ENCODE measurements around the gene WDFY4.

DNA sequence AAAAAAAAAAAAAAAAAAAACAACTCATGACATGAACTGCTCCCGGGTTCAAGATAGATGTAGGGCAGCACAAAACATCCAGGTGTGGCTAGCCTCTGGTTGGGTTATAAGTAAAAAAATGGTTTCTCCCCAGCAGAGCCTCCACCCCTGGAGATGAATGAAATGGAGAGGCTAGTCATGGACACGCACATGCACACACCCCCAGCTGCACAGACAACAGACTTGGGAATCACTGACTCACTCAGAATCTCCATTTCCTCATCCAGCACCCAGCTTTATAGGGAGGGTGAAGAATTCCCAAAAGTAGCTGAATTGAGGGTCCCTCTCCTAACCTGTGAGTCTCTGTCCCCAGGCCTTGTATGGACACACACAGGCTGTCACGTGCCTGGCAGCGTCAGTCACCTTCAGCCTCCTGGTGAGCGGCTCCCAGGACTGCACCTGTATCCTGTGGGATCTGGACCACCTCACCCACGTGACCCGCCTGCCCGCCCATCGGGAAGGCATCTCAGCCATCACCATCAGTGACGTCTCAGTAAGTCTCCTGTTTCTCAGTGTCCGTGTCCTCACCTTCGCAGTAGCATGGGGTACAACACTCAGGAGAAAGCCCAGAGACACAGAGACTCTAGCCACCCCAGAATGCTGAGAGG is 290.0 kb downstream of the WDFY4 start:
- TF ChIP-seq, protein P1, sequence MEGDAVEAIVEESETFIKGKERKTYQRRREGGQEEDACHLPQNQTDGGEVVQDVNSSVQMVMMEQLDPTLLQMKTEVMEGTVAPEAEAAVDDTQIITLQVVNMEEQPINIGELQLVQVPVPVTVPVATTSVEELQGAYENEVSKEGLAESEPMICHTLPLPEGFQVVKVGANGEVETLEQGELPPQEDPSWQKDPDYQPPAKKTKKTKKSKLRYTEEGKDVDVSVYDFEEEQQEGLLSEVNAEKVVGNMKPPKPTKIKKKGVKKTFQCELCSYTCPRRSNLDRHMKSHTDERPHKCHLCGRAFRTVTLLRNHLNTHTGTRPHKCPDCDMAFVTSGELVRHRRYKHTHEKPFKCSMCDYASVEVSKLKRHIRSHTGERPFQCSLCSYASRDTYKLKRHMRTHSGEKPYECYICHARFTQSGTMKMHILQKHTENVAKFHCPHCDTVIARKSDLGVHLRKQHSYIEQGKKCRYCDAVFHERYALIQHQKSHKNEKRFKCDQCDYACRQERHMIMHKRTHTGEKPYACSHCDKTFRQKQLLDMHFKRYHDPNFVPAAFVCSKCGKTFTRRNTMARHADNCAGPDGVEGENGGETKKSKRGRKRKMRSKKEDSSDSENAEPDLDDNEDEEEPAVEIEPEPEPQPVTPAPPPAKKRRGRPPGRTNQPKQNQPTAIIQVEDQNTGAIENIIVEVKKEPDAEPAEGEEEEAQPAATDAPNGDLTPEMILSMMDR (conservative IDR thresholded peaks at IDR 0.05) = no peak
- no peak for TF ChIP-seq ZFX (IDR thresholded peaks at IDR 0.05)

Data from C4-2B (cell line).